ENCODE results near the gene PREPL. TPM values are rescaled to one million over a fixed set of nuclear protein-coding genes. Genes with fewer than 3 reads are reported as not detected.

PREPL gene
- total RNA-seq, 4 donors from 2014 or later: 16.9 to 26.1 (median 22.5) TPM

GRCh38 chr2:44367591-44367990 lies 6.3 kb upstream of the PREPL start:
- WGBS, 2 donors: 83 to 93% methylated on average over 1 of the region's 1 CpG
- no peak for DNase-seq (ENCODE audit: low spot score in 2 of 2)
- H3K4me3 ChIP-seq (ENCODE audit: low read depth, poor library complexity, severe bottlenecking): no peak overlapping the region
- intact Hi-C loops (cut with DNase I; ENCODE audit: low total_unique reads): no loop called here
- TF ChIP-seq POLR2A (IDR thresholded peaks at IDR 0.05) (no peak), CTCF (IDR thresholded peaks at IDR 0.05) (no peak)

- intact Hi-C loops (cut with DNase I; ENCODE audit: low total_unique reads): no loop called here
- TF ChIP-seq CTCF (IDR thresholded peaks at IDR 0.05) (no peak), POLR2A (IDR thresholded peaks at IDR 0.05) (no peak)
- WGBS, 2 donors: 85 to 90% methylated on average over 3 of the region's 3 CpGs
- H3K4me3 ChIP-seq (ENCODE audit: low read depth, poor library complexity, severe bottlenecking): no peak overlapping the region
- no peak for DNase-seq (ENCODE audit: low spot score in 2 of 2)
Observed at GRCh38 chr2:44364604-44365003, 3.3 kb upstream of the PREPL start.

GRCh38 chr2:44362207-44363015 lies 1.1 kb upstream of the PREPL start:
- 1% methylated on average over 29 to 32 of the region's 32 CpGs for WGBS, 2 donors
- TF ChIP-seq POLR2A (IDR thresholded peaks at IDR 0.05) (no peak), CTCF (IDR thresholded peaks at IDR 0.05) (no peak)
- H3K4me3 ChIP-seq (ENCODE audit: low read depth, poor library complexity, severe bottlenecking): peak overlapping the region; percentile 85
- DNase-seq (ENCODE audit: low spot score in 2 of 2): peak; percentile 26 to 86
- intact Hi-C loops (cut with DNase I; ENCODE audit: low total_unique reads): no loop called here

GRCh38 chr2:44360749-44361329 lies 455 bp downstream of the PREPL start:
- WGBS, 2 donors: 1 to 4% methylated on average over 19 of the region's 19 CpGs
- intact Hi-C loops (cut with DNase I; ENCODE audit: low total_unique reads): no loop called here
- DNase-seq (ENCODE audit: low spot score in 2 of 2): peak in 1 of 2 donors; percentile 20

GRCh38 chr2:44358503-44358902 lies 2.8 kb downstream of the PREPL start:
- intact Hi-C loops (cut with DNase I; ENCODE audit: low total_unique reads): no loop called here
- 69 to 78% methylated on average over 3 of the region's 3 CpGs for WGBS, 2 donors
- H3K4me3 ChIP-seq (ENCODE audit: low read depth, poor library complexity, severe bottlenecking): no peak overlapping the region
- DNase-seq (ENCODE audit: low spot score in 2 of 2): peak in 1 of 2 donors; percentile 86
- no peak for TF ChIP-seq POLR2A (IDR thresholded peaks at IDR 0.05)
- no peak for TF ChIP-seq CTCF (IDR thresholded peaks at IDR 0.05)

More at GRCh38 chr2:44360749-44361329, 455 bp downstream of the PREPL start:
- H3K4me3 ChIP-seq (ENCODE audit: low read depth, poor library complexity, severe bottlenecking): peak overlapping the region; percentile 68
- no peak for TF ChIP-seq POLR2A (IDR thresholded peaks at IDR 0.05)
- TF ChIP-seq CTCF (IDR thresholded peaks at IDR 0.05): no peak

Data from lower leg skin (tissue), 4 donors.